Osteocyte (in vitro differentiated cells): ENCODE results near the gene ZRANB1. TPM values are rescaled to one million over a fixed set of nuclear protein-coding genes. Genes with fewer than 3 reads are reported as not detected.
A peak's percentile ranks its signal among the peaks of the same experiment; 100 is the strongest.

ENCODE experiments used
- DNase-seq: peaks from one replicate; pipeline ENCODE4 v3.0.0; 2021; ENCODE audit warnings: mixed read lengths; ENCODE audit not compliant: unreplicated experiment; ENCODE audit errors: extremely low spot score
- H3K27ac Mint-ChIP-seq: one replicate; pipeline ENCODE4 v1.8.0; 2021; ENCODE audit warnings: mild to moderate bottlenecking, mixed read lengths; ENCODE audit not compliant: unreplicated experiment
- H3K27me3 Mint-ChIP-seq: one replicate; pipeline ENCODE4 v1.8.0; 2021; ENCODE audit warnings: mixed read lengths; ENCODE audit not compliant: unreplicated experiment
- H3K36me3 Mint-ChIP-seq: one replicate; pipeline ENCODE4 v1.8.0; 2021; ENCODE audit warnings: mixed read lengths; ENCODE audit not compliant: unreplicated experiment
- H3K4me1 Mint-ChIP-seq: one replicate; pipeline ENCODE4 v1.8.0; 2021; ENCODE audit warnings: mixed read lengths; ENCODE audit not compliant: unreplicated experiment
- H3K4me3 Mint-ChIP-seq: one replicate; pipeline ENCODE4 v1.8.0; 2021; ENCODE audit warnings: mild to moderate bottlenecking, moderate library complexity, mixed read lengths; ENCODE audit not compliant: unreplicated experiment
- H3K9me3 Mint-ChIP-seq: one replicate; pipeline ENCODE4 v1.8.0; 2021; ENCODE audit warnings: mixed read lengths; ENCODE audit not compliant: unreplicated experiment
- total RNA-seq: library from RNA; stranded (reverse); gene quantifications from 2 replicates; pipeline ENCODE4 v1.2.1, GENCODE V29; 2021
- TF ChIP-seq, protein P1 (sequence below): fragments of 200-600 bp; sonication (generic); IDR thresholded peaks from 2 replicates; pipeline ENCODE4 v1.5.0; 2021; ENCODE audit warnings: antibody characterized with exemption, mild to moderate bottlenecking, moderate library complexity

ZRANB1 gene
- total RNA-seq, 1 donor from 2014 or later = 26.8 TPM

- peaks cover 47% of the 10 kb centered on the region for H3K4me1 Mint-ChIP-seq
- TF ChIP-seq, protein P1, sequence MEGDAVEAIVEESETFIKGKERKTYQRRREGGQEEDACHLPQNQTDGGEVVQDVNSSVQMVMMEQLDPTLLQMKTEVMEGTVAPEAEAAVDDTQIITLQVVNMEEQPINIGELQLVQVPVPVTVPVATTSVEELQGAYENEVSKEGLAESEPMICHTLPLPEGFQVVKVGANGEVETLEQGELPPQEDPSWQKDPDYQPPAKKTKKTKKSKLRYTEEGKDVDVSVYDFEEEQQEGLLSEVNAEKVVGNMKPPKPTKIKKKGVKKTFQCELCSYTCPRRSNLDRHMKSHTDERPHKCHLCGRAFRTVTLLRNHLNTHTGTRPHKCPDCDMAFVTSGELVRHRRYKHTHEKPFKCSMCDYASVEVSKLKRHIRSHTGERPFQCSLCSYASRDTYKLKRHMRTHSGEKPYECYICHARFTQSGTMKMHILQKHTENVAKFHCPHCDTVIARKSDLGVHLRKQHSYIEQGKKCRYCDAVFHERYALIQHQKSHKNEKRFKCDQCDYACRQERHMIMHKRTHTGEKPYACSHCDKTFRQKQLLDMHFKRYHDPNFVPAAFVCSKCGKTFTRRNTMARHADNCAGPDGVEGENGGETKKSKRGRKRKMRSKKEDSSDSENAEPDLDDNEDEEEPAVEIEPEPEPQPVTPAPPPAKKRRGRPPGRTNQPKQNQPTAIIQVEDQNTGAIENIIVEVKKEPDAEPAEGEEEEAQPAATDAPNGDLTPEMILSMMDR = no peak
Observed at GRCh38 chr10:125026036-125026931, 84.4 kb downstream of the ZRANB1 start.

GRCh38 chr10:125026974-125027735 is 85.2 kb downstream of the ZRANB1 start:
- no peak for DNase-seq
- Mint-ChIP-seq H3K9me3 (no peaks in the 10 kb centered on the region), H3K4me3 (no peak overlapping the region), H3K27me3 (no peaks in the 10 kb centered on the region), H3K27ac (no peak overlapping the region), H3K4me1 (peaks cover 42% of the 10 kb centered on the region), H3K36me3 (peaks cover 23% of the 10 kb centered on the region)
- TF ChIP-seq, protein P1 = no peak

More at GRCh38 chr10:125026036-125026931, 84.4 kb downstream of the ZRANB1 start:
- Mint-ChIP-seq H3K27ac (no peak overlapping the region), H3K4me3 (no peak overlapping the region), H3K9me3 (no peaks in the 10 kb centered on the region), H3K36me3 (peaks cover 26% of the 10 kb centered on the region), H3K27me3 (no peaks in the 10 kb centered on the region)
- no peak for DNase-seq

GRCh38 chr10:125027871-125028869 is 86.2 kb downstream of the ZRANB1 start:
- no peak overlapping the region for H3K4me3 Mint-ChIP-seq
- H3K4me1 Mint-ChIP-seq = peaks cover 37% of the 10 kb centered on the region
- TF ChIP-seq, protein P1 = no peak
- H3K9me3 Mint-ChIP-seq = no peaks in the 10 kb centered on the region
- H3K27ac Mint-ChIP-seq = peak overlapping the region; percentile 40
- H3K27me3 Mint-ChIP-seq = no peaks in the 10 kb centered on the region
- H3K36me3 Mint-ChIP-seq = peaks cover 20% of the 10 kb centered on the region
- DNase-seq = no peak

GRCh38 chr10:125029584-125030242 is 87.8 kb downstream of the ZRANB1 start:
- Mint-ChIP-seq H3K27ac (peak overlapping the region; percentile 47), H3K36me3 (peaks cover 19% of the 10 kb centered on the region), H3K9me3 (no peaks in the 10 kb centered on the region), H3K4me1 (peaks cover 34% of the 10 kb centered on the region), H3K27me3 (no peaks in the 10 kb centered on the region), H3K4me3 (no peak overlapping the region)
- DNase-seq = no peak
- TF ChIP-seq, protein P1 = no peak
